Fibroblast of villous mesenchyme (primary cell): ENCODE data around the gene HNRNPLL. TPM values are rescaled to one million over a fixed set of nuclear protein-coding genes. Genes with fewer than 3 reads are reported as not detected.

ENCODE experiments used
- DNase-seq: peaks from one replicate; pipeline ENCODE4 v3.0.0-alpha.2; 2010; ENCODE audit warnings: low read depth
- H3K4me3 ChIP-seq: 2 replicates; pipeline ENCODE4 v1.5.1; 2011; ENCODE audit warnings: low read depth, mild to moderate bottlenecking, low read length
- CTCF ChIP-seq: IDR thresholded peaks from 2 replicates; pipeline ENCODE4 v1.5.1; 2012; ENCODE audit warnings: low read depth, mild to moderate bottlenecking, low read length; ENCODE audit not compliant: insufficient read depth
- total RNA-seq: library from RNA; depleted of rRNA; stranded (reverse); fragments of >200 nt; gene quantifications from 2 replicates; pipeline ENCODE4 v1.2.3, GENCODE V29; 2012

Gene HNRNPLL
- total RNA-seq, 1 donor, result 57.0 TPM

DNA sequence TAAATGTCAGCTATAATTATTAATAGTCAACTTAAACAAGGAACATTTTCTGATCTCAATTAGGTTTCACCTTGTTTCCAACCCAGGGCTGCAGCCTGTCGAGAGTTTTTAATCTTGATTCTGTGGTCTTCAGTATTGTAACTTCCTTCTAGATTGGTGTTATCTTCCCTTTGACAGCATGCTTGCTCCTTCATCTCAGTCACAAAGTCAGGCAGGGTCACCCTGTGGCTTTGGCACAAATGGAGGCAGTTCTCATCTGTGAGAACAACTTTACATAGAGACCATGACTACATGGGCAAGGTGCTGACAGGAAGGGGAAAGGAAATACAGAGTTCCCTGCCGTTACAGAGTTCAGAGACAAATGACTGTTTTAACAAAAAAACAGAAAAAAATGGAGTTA lies 50.5 kb downstream of the HNRNPLL start:
- no peak for TF ChIP-seq CTCF
- DNase-seq, result no peak

DNA sequence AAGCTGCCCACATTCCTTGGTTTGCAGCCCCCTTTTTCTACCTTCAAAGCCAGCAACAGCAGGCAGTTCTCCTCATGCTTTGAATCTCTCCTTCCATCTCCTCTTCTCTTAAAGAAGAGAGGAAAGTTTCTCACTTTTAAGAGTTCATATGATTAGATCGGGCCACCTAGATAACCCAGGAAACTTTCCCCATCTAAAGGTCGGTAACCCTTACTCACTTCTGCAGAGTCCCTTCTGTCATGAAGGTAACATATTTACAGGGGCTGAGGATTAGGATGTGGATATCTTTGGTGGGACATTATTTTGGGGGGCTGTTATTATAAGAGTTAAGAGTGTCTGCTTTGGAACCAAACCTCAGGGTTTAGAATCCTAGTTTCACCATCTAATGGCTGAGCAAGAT lies 51.0 kb downstream of the HNRNPLL start:
- no peak for DNase-seq
- no peak overlapping the region for H3K4me3 ChIP-seq
- no peak for TF ChIP-seq CTCF

More for the DNA sequence above, 50.5 kb downstream of the HNRNPLL start:
- H3K4me3 ChIP-seq, result no peak overlapping the region

DNA sequence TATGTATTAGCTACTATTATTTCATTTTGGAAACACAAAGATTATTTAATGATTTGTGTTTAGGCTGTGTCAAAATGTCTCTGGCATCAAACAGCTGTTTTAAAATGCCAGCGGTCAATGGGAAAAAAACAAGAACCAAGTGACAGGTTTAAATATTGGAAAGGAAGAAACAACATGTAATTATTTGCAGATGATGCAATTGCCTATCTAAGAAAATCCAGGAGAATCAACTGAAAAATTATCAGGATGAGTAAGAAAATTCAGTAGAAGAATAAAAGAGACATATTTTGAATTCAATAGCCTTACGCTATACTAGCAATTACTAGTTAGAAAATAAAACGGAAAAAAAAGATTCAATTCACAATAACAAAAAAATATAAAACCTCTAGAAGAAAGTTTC lies 51.6 kb downstream of the HNRNPLL start:
- TF ChIP-seq CTCF, result no peak
- no peak for DNase-seq
- no peak overlapping the region for H3K4me3 ChIP-seq

- H3K4me3 ChIP-seq, result no peak overlapping the region
- peak; percentile 23 for DNase-seq
- no peak for TF ChIP-seq CTCF
These were observed 52.9 kb downstream of the HNRNPLL start for GRCh38 chr2:38549851-38550250.

DNA sequence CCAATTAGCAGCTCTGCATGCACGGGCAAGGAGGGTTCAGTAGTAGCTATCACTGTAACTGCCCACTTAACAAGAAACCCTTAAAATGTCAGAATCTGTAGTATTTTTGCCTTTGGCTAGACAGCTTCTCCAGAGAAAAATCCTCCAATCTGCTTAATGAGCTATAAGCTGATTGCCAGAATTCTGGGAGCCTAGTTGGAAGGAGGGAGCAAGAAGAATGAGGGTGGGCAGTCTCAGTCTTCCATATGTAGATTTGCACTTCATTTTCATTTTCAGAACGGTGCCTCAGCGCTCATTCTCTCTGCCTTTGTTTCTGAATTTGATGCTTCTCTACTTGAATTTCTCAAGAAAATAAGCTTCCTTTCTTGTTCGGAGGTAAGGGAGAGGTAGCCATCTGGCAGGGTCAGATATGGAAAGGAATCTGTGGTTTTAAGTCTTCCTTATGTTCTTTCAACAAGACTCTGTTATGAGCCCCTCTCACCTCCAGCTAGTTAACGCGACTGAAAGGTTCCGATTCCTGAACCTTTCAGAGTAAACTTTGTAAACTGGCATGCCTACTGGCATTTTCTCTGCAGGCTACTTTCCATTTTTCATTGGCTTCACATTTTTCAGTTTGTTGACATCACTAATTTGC lies 53.5 kb downstream of the HNRNPLL start:
- no peak for TF ChIP-seq CTCF

DNA sequence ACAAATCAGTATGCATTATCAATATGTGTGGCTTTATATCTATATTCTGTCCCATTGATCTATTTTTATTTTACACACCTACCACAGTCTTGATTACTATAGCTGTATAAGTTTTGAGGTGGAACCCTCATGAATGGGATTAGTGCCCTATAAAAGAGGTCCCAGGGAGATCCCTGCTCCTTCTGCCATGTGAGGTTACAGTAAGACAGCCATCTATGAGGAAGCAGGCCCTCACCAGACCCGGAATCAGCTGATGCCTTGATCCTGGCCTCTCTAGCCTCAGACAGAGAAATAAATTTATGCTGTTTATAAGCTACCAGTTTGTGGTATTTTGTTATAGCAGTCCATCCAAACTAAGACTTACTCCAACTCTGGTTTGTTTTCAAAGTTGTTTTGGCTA lies 54.9 kb downstream of the HNRNPLL start:
- no peak for DNase-seq
- TF ChIP-seq CTCF, result no peak
- no peak overlapping the region for H3K4me3 ChIP-seq

More for the DNA sequence above, 53.5 kb downstream of the HNRNPLL start:
- H3K4me3 ChIP-seq, result no peak overlapping the region
- DNase-seq, result no peak

DNA sequence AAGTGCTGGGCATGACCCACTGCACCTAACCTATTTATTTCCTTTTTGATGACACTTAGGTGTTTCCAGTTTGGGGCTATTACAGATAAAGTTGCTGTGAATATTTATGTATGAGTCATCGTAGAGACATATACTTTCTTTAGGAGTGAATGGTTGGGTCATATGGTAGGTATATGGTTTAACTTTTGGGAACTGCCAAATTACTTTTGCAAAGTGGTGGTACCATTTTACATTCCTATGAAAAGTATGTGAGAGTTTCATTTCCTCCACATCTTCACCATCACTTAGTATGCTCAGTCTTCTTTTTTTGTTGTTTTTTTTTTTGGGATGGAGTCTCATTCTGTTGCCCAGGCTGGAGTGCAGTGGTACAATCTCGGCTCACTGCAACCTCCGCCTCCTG lies 56.1 kb downstream of the HNRNPLL start:
- no peak for DNase-seq
- no peak for TF ChIP-seq CTCF
- no peak overlapping the region for H3K4me3 ChIP-seq
